D721Med (cell line): Measurements from ENCODE around the gene USP6NL.

Source experiments
- DNase-seq: peaks from one replicate; pipeline ENCODE4 v3.0.0; 2011; ENCODE audit warnings: low spot score; ENCODE audit not compliant: insufficient read length
- FAIRE-seq: peaks from 2 replicates; lab custom pipeline; 2011; peaks lifted over from hg19 to GRCh38; lab: Jason Lieb, UNC
- TF ChIP-seq, protein P1 (sequence below): IDR thresholded peaks from 2 replicates; pipeline ENCODE4 v1.5.1; 2012; ENCODE audit warnings: mild to moderate bottlenecking, control low read depth; ENCODE audit not compliant: insufficient read depth; ENCODE audit errors: missing control alignments

The USP6NL gene

DNA sequence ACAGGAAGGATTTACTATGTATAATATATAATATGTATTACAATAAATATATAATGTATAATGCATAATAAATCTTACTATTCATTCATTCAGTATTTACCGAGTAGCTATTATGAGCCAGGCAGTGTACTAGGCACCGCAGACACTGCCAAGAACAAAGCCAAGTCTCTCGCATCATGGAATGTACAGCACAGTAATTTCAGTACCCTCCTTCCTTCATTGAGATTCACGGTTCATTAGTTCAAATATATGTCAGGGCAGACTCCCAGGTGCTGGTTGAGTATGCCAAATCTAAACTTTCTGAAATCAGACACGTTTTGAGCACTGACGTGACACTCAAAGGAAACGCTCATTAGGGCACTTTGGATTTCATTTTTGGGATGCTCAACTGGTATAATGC lies 9.1 kb downstream of the USP6NL start:
- DNase-seq = no peak
- no peak for FAIRE-seq
- TF ChIP-seq, protein P1, sequence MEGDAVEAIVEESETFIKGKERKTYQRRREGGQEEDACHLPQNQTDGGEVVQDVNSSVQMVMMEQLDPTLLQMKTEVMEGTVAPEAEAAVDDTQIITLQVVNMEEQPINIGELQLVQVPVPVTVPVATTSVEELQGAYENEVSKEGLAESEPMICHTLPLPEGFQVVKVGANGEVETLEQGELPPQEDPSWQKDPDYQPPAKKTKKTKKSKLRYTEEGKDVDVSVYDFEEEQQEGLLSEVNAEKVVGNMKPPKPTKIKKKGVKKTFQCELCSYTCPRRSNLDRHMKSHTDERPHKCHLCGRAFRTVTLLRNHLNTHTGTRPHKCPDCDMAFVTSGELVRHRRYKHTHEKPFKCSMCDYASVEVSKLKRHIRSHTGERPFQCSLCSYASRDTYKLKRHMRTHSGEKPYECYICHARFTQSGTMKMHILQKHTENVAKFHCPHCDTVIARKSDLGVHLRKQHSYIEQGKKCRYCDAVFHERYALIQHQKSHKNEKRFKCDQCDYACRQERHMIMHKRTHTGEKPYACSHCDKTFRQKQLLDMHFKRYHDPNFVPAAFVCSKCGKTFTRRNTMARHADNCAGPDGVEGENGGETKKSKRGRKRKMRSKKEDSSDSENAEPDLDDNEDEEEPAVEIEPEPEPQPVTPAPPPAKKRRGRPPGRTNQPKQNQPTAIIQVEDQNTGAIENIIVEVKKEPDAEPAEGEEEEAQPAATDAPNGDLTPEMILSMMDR = no peak

DNA sequence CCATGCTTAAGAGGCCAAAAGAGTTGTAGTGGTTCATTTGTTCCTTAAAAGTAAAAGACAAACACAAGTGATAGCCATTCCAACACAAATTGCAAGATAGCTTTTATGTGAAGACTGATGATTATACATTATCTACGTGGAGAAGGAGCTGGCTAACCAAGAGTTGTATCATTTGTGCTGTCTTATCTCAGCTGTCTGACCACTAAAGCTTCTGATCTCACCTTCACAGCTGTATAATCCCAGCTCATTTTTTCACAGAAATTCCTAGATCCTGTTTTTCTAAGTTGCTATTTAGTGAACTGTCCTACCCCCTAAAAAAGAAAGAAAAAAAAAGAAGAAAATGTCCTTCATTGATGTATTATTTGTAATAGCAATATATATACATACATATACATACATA lies 9.8 kb downstream of the USP6NL start:
- TF ChIP-seq, protein P1 = no peak
- no peak for DNase-seq
- FAIRE-seq = no peak

DNA sequence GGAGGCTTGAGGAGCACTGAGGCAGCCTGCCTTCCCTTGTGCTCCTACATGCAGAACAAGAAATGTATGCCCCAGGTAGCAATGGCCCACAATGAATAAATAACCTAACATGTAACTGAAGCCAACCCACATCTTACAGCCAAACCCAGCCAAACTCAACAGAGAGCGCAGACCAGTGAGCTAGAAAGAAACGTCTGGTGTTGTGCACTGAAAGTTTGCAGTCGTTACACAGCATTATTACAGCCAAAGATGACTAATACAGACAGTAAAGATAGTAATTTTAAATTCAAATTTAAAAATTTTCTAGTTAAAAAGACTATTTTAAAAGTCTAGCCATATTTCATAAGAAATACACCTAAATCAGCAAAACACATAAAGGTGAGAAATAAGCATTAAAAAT lies 11.2 kb downstream of the USP6NL start:
- DNase-seq (no peak), FAIRE-seq (no peak)
- TF ChIP-seq, protein P1 = no peak

DNA sequence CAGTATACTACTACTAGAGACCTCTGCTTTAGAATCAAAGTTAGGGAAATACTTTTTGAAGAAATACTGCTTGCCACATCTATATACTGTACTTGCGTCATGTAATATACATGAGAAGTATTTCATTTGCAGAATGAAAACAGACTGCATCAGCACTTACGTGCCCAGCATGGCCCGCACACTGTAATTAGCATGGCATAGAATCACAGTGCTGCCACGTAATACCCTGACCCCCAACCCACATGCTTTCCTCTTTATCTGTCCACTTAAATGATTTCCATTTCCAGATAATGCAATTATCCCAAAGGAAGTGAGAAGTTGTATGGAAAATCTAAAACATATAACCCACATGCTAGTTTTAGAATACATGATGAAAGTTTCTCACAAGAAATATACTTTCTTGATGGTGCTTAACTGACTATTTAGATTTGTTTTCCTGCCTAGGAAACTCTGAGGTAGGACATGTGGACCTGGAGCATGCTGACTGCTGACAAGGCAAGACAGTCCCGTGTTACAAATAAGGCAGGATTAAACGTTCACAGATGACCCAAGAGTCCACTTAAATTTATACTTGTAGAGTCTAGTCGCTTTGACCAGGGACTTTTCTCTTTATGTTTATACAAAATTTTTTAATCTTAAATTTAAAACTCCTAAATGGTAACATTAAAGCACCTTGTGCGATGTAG lies 12.6 kb downstream of the USP6NL start:
- TF ChIP-seq, protein P1 = no peak
- FAIRE-seq (no peak), DNase-seq (no peak)

DNA sequence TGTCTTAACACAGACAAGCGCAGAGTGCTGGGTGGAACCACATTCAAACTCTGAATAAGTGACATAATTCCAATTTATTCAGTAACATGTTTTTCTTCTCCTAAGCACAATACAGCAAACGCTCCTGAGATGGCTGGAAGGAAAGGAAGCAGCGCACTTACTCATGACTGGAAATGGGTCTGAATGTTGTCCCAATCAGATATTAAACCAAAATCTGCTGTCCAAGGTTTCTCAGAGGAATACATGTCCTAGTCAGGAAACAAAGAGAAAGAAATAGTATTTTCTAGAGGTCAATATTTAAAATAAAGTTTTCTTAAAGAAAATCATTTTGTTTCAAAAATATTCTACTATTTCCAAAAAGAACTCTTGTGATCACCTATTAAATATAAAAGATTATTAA lies 14.0 kb downstream of the USP6NL start:
- no peak for FAIRE-seq

DNA sequence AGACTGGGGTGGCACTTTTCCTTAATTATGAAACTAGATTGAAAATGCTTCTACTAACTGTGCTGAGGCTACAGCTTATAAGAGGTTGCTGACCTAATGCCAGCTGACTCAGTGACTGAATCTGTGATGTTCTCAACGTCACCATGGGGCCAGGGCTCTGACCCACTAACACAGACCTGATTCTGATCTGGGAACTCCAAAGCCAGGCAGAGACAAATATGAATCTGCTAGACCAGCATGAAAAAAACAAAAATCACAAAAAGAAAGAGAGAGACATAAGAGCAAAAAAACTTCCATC lies 16.1 kb downstream of the USP6NL start:
- FAIRE-seq (no peak), DNase-seq (no peak)
- TF ChIP-seq, protein P1 = no peak

More for the DNA sequence above, 14.0 kb downstream of the USP6NL start:
- DNase-seq = no peak
- TF ChIP-seq, protein P1 = no peak

DNA sequence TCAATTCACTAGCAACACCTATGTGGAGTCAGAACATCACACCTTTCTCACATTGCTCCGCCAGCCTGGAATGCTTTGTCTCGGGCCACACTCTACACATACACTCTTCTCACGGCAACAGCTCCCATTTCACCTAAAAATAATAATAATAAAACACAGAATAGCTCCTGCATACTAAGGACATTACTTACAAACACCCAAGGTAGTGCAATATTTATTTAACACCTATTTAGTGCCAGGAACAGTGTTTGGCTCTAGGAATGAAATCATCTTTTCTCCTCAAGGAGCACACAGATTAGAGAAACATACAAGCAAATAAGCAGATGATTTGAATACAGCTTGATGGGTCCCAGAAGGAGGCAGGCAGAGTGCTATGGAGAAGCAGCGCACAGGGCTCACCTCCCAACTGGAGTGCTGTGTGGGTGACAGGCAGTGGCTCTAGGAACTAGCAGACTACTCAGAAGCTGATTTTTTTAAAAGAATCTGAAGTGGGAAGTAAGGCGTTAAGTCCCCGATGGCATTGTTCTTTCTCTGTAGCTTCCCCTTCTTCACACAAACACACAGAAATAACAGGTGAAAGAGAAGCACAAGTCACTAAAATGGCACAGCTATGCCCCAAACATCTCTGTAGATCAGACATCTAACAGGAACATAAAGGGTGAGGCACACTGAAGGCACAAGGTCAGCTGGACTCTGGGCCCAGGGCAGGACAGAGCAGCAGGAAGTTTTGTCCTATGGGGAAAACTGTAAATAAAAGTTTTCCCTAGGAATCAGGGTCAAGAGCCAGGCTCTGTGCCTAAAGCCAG lies 16.7 kb downstream of the USP6NL start:
- no peak for FAIRE-seq
- no peak for DNase-seq
- TF ChIP-seq, protein P1 = no peak
